CD4-positive, alpha-beta T cell (primary cell): ENCODE results near the gene SCIN. TPM values are rescaled to one million over a fixed set of nuclear protein-coding genes. Genes with fewer than 3 reads are reported as not detected.

Source experiments
- ATAC-seq: fragments of 200-7000 bp; cut with Tn5 transposase; one replicate; pipeline ENCODE4 v1.10.0; 2022; ENCODE audit warnings: mild to moderate bottlenecking; ENCODE audit not compliant: poor library complexity
- CTCF ChIA-PET: fragments of 350-600 bp; sonication (Branson Sonifier 250); formaldehyde crosslinking; loops from one replicate; lab custom pipeline; 2021; ENCODE audit warnings: antibody characterized with exemption, inconsistent platforms; lab: Charles Lee
- POLR2A ChIA-PET: fragments of 350-600 bp; sonication (Branson Sonifier 250); formaldehyde crosslinking; loops from one replicate; lab custom pipeline; 2021; ENCODE audit warnings: antibody characterized with exemption, inconsistent platforms; lab: Charles Lee
- DNase-seq, 14 experiments: peaks; one replicate each; pipeline ENCODE4 v3.0.0-alpha.2; 2013 to 2020; ENCODE audit warnings: mixed read lengths in 2 of 14
- H3K27ac ChIP-seq, 2 donors: one replicate each; pipeline versions ENCODE4 v1.5.1 to v1.7.0; 2013; ENCODE audit warnings: low read length in 2 of 2, low read depth in 1 of 2, mild to moderate bottlenecking in 1 of 2
- H3K27me3 ChIP-seq, 2 experiments: 1 replicate in 1 of 2; 2 replicates in 1 of 2; pipeline versions ENCODE4 v1.6.1 to v1.7.0; 2013; ENCODE audit warnings: low read length in 2 of 2, control low read depth in 1 of 2, mild to moderate bottlenecking in 1 of 2, moderate library complexity in 1 of 2; ENCODE audit not compliant: insufficient read depth in 2 of 2, control insufficient read depth in 1 of 2
- H3K36me3 ChIP-seq: one replicate; pipeline ENCODE4 v1.6.1; 2013; ENCODE audit warnings: low read length, control low read depth; ENCODE audit not compliant: insufficient read depth
- H3K4me1 ChIP-seq: one replicate; pipeline ENCODE4 v1.6.1; 2013; ENCODE audit warnings: low read length, control low read depth; ENCODE audit not compliant: insufficient read depth
- H3K4me3 ChIP-seq: one replicate; pipeline ENCODE4 v1.5.1; 2013; ENCODE audit warnings: mild to moderate bottlenecking, low read length, moderate library complexity
- H3K9me3 ChIP-seq, 2 experiments: 1 replicate in 1 of 2; 2 replicates in 1 of 2; pipeline versions ENCODE4 v1.6.1 to v1.7.0; 2013; ENCODE audit warnings: low read length in 2 of 2, mild to moderate bottlenecking in 2 of 2, control low read depth in 1 of 2, moderate library complexity in 1 of 2; ENCODE audit not compliant: control insufficient read depth in 1 of 2, insufficient read depth in 1 of 2
- H3K27ac Mint-ChIP-seq: one replicate; pipeline ENCODE4 v1.8.0; 2020; ENCODE audit warnings: mixed read lengths
- H3K27me3 Mint-ChIP-seq: one replicate; pipeline ENCODE4 v1.8.0; 2021; ENCODE audit warnings: mixed read lengths
- H3K36me3 Mint-ChIP-seq: one replicate; pipeline ENCODE4 v1.8.0; 2021; ENCODE audit warnings: low read depth, mixed read lengths
- H3K4me1 Mint-ChIP-seq: one replicate; pipeline ENCODE4 v1.8.0; 2021; ENCODE audit warnings: low read depth, mixed read lengths
- H3K4me3 Mint-ChIP-seq: one replicate; pipeline ENCODE4 v1.8.0; 2020; ENCODE audit warnings: mild to moderate bottlenecking, mixed read lengths
- H3K9me3 Mint-ChIP-seq: one replicate; pipeline ENCODE4 v1.8.0; 2020; ENCODE audit warnings: mixed read lengths
- intact Hi-C, 2 experiments: fragments of 100-400 bp; cut with DNase I in 1 of 2; cut with micrococcal nuclease in 1 of 2; formaldehyde crosslinking; loops; one replicate each; pipeline versions ENCODE4 v1.15.1 to v1.9.0; 2023 to 2025; cut with DNase I, micrococcal nuclease
- total RNA-seq, 174 experiments: library from RNA in 2 of 174; stranded (reverse) in 2 of 174; gene quantifications; one replicate each; pipeline ENCODE4 v1.2.3 and lab custom pipeline; 2021 to 2026
- TF ChIP-seq, protein P1 (sequence below): fragments of 200-600 bp; IDR thresholded peaks from one replicate; pipeline ENCODE4 v1.8.0; 2022; ENCODE audit warnings: antibody characterized with exemption, mild to moderate bottlenecking

The SCIN gene
- total RNA-seq, 2 experiments from 2014 or later: 0.08 TPM; not detected in 1

DNA sequence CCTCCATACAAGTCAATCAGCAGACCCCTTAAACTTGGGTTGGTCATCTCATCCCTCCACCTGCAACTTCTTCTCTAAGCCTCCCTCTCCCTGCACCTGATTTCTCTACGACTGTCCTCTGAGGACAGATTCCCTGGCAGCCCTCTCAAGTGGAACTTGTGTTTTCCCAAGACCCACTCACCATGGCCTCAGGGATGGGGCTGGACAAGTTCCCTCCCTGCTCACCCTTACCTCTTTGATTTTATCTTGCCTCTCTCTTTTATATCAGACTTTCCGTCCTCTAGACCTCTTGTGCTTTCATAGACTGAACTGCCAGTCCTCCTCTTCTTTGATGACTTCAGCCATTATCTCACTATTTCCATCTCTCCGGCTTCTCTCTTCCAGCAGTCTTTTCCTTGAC is 70.7 kb downstream of the SCIN start:
- Histone ChIP-seq H3K9me3 (no peaks in the 10 kb centered on the region), H3K4me1 (peaks cover 4% of the 10 kb centered on the region), H3K27ac (no peak overlapping the region), H3K36me3 (no peaks in the 10 kb centered on the region), H3K4me3 (no peak overlapping the region), H3K27me3 (no peaks in the 10 kb centered on the region)
- ChIA-PET CTCF (no interaction called here), POLR2A (no interaction called here)
- no peak overlapping the region for H3K4me3 Mint-ChIP-seq
- TF ChIP-seq, protein P1, sequence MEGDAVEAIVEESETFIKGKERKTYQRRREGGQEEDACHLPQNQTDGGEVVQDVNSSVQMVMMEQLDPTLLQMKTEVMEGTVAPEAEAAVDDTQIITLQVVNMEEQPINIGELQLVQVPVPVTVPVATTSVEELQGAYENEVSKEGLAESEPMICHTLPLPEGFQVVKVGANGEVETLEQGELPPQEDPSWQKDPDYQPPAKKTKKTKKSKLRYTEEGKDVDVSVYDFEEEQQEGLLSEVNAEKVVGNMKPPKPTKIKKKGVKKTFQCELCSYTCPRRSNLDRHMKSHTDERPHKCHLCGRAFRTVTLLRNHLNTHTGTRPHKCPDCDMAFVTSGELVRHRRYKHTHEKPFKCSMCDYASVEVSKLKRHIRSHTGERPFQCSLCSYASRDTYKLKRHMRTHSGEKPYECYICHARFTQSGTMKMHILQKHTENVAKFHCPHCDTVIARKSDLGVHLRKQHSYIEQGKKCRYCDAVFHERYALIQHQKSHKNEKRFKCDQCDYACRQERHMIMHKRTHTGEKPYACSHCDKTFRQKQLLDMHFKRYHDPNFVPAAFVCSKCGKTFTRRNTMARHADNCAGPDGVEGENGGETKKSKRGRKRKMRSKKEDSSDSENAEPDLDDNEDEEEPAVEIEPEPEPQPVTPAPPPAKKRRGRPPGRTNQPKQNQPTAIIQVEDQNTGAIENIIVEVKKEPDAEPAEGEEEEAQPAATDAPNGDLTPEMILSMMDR: no peak
- H3K27ac Mint-ChIP-seq: no peak overlapping the region
- DNase-seq (no peak), ATAC-seq (no peak)
- H3K4me1 Mint-ChIP-seq: peaks cover 23% of the 10 kb centered on the region
- H3K27me3 Mint-ChIP-seq: no peaks in the 10 kb centered on the region
- H3K9me3 Mint-ChIP-seq: no peaks in the 10 kb centered on the region
- intact Hi-C loops: no loop called here
- no peaks in the 10 kb centered on the region for H3K36me3 Mint-ChIP-seq

DNA sequence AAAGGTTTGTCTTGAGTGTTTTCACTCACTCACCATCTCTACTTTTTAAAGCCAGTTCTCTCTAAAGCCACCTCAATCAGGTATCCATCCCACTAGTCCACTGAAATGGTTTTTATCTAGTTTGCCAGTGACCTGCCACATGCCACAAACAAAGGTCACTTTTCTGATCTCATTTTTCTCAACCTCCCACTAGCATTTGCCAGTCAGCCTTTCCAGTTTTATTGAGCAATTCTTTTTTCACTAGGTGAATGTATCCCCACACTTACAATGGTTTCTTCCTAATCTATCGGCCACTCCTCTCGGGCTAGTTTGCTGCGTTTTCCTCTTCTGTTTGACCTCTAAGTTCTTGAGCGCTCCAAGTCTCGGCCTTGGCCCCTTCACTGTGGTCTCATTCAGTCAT is 72.0 kb downstream of the SCIN start:
- H3K27ac Mint-ChIP-seq: no peak overlapping the region
- H3K9me3 ChIP-seq: no peaks in the 10 kb centered on the region
- H3K27me3 ChIP-seq: no peaks in the 10 kb centered on the region
- ATAC-seq (no peak), DNase-seq (no peak)
- no peak overlapping the region for H3K4me3 ChIP-seq
- TF ChIP-seq, protein P1: no peak
- H3K9me3 Mint-ChIP-seq: no peaks in the 10 kb centered on the region
- H3K27ac ChIP-seq: no peak overlapping the region
- CTCF ChIA-PET: no interaction called here
- H3K27me3 Mint-ChIP-seq: no peaks in the 10 kb centered on the region
- POLR2A ChIA-PET: no interaction called here
- no peaks in the 10 kb centered on the region for H3K36me3 Mint-ChIP-seq
- intact Hi-C loops: no loop called here
- no peaks in the 10 kb centered on the region for H3K36me3 ChIP-seq
- H3K4me1 ChIP-seq: peaks cover 4% of the 10 kb centered on the region
- no peak overlapping the region for H3K4me3 Mint-ChIP-seq
- peaks cover 14% of the 10 kb centered on the region for H3K4me1 Mint-ChIP-seq

DNA sequence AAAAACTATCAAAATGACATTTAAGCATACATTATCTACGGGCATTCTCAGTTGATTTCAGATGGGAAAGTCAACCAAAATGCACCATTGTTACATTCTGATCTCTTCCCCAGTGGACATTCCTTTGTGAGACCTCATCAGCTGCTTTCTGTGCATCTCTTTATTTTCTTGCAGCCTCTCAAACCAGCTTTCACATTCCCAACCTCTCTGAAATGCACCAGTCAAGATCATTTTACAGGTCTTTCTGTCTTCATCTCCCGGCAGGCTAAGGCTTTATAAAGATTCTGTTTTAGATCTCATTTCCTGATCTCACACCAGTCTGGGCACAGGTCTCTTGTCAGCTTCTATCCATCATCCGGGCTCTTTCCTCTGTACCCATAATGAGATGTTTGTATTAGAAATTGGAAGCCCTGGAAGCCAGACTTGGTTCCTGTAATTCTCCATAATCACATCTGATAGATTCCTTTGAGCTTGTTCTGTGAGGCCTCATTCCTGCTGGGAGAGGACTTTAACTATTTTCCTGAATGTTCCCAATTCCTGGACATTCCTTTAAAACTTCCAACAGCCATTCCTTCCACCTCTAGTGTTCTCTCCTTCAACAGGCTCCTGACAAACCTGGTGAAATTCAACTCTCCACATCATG is 72.6 kb downstream of the SCIN start:
- ATAC-seq: no peak
- intact Hi-C loops: no loop called here
- DNase-seq: no peak
- Mint-ChIP-seq H3K27ac (no peak overlapping the region), H3K27me3 (no peaks in the 10 kb centered on the region), H3K36me3 (no peaks in the 10 kb centered on the region), H3K4me3 (no peak overlapping the region), H3K4me1 (peaks cover 8% of the 10 kb centered on the region), H3K9me3 (no peaks in the 10 kb centered on the region)
- Histone ChIP-seq H3K4me3 (no peak overlapping the region), H3K4me1 (peaks cover 3% of the 10 kb centered on the region), H3K27me3 (no peaks in the 10 kb centered on the region), H3K9me3 (no peaks in the 10 kb centered on the region), H3K36me3 (no peaks in the 10 kb centered on the region), H3K27ac (no peak overlapping the region)
- TF ChIP-seq, protein P1: no peak
- POLR2A ChIA-PET: no interaction called here
- CTCF ChIA-PET: no interaction called here
